Neural progenitor cell (in vitro differentiated cells): Measurements from ENCODE around the gene ACSBG1. TPM values are rescaled to one million over a fixed set of nuclear protein-coding genes. Genes with fewer than 3 reads are reported as not detected.

Source experiments
- DNase-seq: peaks from one replicate; pipeline ENCODE4 v3.0.0-alpha.2; 2016; ENCODE audit warnings: low spot score
- H2AFZ ChIP-seq: fragments of 200-600 bp; sonication (generic); replicated peaks from 2 replicates; pipeline ENCODE4 v1.6.1; 2016; ENCODE audit warnings: antibody characterized with exemption
- H3F3A ChIP-seq: fragments of 200-600 bp; sonication (generic); 2 replicates; pipeline ENCODE4 v1.6.1; 2016; ENCODE audit warnings: antibody characterized with exemption, low read depth
- H3K27ac ChIP-seq: fragments of 200-600 bp; sonication (generic); 2 replicates; pipeline ENCODE4 v1.5.1; 2016; ENCODE audit warnings: mild to moderate bottlenecking
- H3K27me3 ChIP-seq: fragments of 200-600 bp; sonication (generic); 2 replicates; pipeline ENCODE4 v1.6.1; 2016; ENCODE audit warnings: mild to moderate bottlenecking, moderate library complexity
- H3K36me3 ChIP-seq: fragments of 200-600 bp; sonication (generic); 2 replicates; pipeline ENCODE4 v1.5.1; 2016
- H3K4me1 ChIP-seq: fragments of 200-600 bp; sonication (generic); 2 replicates; pipeline ENCODE4 v1.6.1; 2016; ENCODE audit warnings: mixed run types
- H3K4me2 ChIP-seq: fragments of 200-600 bp; sonication (generic); 2 replicates; pipeline ENCODE4 v1.6.1; 2016
- H3K4me3 ChIP-seq: fragments of 200-600 bp; sonication (generic); 2 replicates; pipeline ENCODE4 v1.5.1; 2016
- H3K79me2 ChIP-seq: fragments of 200-600 bp; sonication (generic); 2 replicates; pipeline ENCODE4 v1.6.1; 2016; ENCODE audit warnings: low read depth
- H3K9ac ChIP-seq: fragments of 200-600 bp; sonication (generic); 2 replicates; pipeline ENCODE4 v1.6.1; 2016
- H3K9me3 ChIP-seq: fragments of 200-600 bp; sonication (generic); 2 replicates; pipeline ENCODE4 v1.5.1; 2016; ENCODE audit warnings: low read depth
- H4K20me1 ChIP-seq: fragments of 200-600 bp; sonication (generic); 2 replicates; pipeline ENCODE4 v1.6.1; 2016; ENCODE audit warnings: low read depth
- H3K27ac Mint-ChIP-seq: 3 replicates; pipeline ENCODE4 v1.8.0; 2021; ENCODE audit warnings: mixed read lengths
- H3K27me3 Mint-ChIP-seq: 2 replicates; pipeline ENCODE4 v1.8.0; 2022; ENCODE audit warnings: low read depth, mild to moderate bottlenecking, inconsistent platforms, moderate library complexity, mixed read lengths; ENCODE audit not compliant: insufficient read depth
- H3K36me3 Mint-ChIP-seq: 3 replicates; pipeline ENCODE4 v1.8.0; 2021; ENCODE audit warnings: mixed read lengths
- H3K4me1 Mint-ChIP-seq: 3 replicates; pipeline ENCODE4 v1.8.0; 2021; ENCODE audit warnings: mixed read lengths
- H3K4me3 Mint-ChIP-seq: 3 replicates; pipeline ENCODE4 v1.8.0; 2021; ENCODE audit warnings: mild to moderate bottlenecking, moderate library complexity, mixed read lengths
- H3K9me3 Mint-ChIP-seq: 3 replicates; pipeline ENCODE4 v1.8.0; 2020; ENCODE audit warnings: mixed read lengths
- EZH2 ChIP-seq: fragments of 200-600 bp; sonication (generic); IDR thresholded peaks from 2 replicates; pipeline ENCODE4 v1.6.1; 2017; ENCODE audit warnings: antibody characterized with exemption, mild to moderate bottlenecking, moderate library complexity
- EZH2phosphoT487 ChIP-seq: fragments of 200-600 bp; sonication (generic); IDR thresholded peaks from 2 replicates; pipeline ENCODE4 v1.6.1; 2017; ENCODE audit warnings: antibody characterized with exemption
- total RNA-seq: library from RNA; depleted of rRNA; stranded (reverse); fragments of >200 nt; gene quantifications from 2 replicates; pipeline ENCODE4 v1.2.3, GENCODE V29; 2015; ENCODE audit warnings: low replicate concordance
- TF ChIP-seq, protein P1 (sequence below): fragments of 200-600 bp; sonication (generic); IDR thresholded peaks from 2 replicates; pipeline ENCODE4 v1.5.1; 2017; ENCODE audit warnings: antibody characterized with exemption, mild to moderate bottlenecking

Gene ACSBG1
- total RNA-seq, 1 donor from 2014 or later = 0.11 TPM

DNA sequence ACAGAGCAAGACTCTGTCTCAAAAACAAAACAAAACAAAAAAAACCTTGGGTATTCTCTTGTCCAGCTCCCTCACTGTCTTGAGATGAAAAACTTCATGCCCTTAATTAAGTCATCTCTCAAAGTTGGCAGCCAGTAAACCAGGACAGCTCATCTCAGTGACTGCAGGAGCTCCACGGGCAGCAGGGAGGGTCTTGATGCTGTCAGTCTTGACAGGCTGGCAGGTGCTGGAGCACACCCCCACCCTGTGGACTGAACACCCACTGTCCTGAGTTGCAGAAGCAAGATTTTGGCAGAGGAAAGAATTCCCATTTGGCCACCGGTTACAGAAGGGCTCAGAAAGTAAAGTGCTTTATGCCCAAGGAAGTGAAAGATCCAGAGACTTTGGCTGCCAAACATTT lies 38.0 kb upstream of the ACSBG1 start:
- Histone ChIP-seq H3K27me3 (no peaks in the 10 kb centered on the region), H3K4me1 (no peaks in the 10 kb centered on the region), H4K20me1 (no peaks in the 10 kb centered on the region), H3K9ac (no peak overlapping the region), H3K79me2 (no peaks in the 10 kb centered on the region), H3K4me3 (no peak overlapping the region), H3K4me2 (no peak overlapping the region), H3K36me3 (no peaks in the 10 kb centered on the region), H2AFZ (no peak overlapping the region), H3F3A (no peaks in the 10 kb centered on the region), H3K27ac (no peak overlapping the region), H3K9me3 (no peaks in the 10 kb centered on the region)
- TF ChIP-seq, protein P1, sequence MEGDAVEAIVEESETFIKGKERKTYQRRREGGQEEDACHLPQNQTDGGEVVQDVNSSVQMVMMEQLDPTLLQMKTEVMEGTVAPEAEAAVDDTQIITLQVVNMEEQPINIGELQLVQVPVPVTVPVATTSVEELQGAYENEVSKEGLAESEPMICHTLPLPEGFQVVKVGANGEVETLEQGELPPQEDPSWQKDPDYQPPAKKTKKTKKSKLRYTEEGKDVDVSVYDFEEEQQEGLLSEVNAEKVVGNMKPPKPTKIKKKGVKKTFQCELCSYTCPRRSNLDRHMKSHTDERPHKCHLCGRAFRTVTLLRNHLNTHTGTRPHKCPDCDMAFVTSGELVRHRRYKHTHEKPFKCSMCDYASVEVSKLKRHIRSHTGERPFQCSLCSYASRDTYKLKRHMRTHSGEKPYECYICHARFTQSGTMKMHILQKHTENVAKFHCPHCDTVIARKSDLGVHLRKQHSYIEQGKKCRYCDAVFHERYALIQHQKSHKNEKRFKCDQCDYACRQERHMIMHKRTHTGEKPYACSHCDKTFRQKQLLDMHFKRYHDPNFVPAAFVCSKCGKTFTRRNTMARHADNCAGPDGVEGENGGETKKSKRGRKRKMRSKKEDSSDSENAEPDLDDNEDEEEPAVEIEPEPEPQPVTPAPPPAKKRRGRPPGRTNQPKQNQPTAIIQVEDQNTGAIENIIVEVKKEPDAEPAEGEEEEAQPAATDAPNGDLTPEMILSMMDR = no peak
- TF ChIP-seq EZH2phosphoT487 = no peak
- no peak for TF ChIP-seq EZH2
- Mint-ChIP-seq H3K9me3 (no peaks in the 10 kb centered on the region), H3K4me1 (peaks cover 12% of the 10 kb centered on the region), H3K27me3 (peaks cover 4% of the 10 kb centered on the region), H3K27ac (no peak overlapping the region), H3K4me3 (no peak overlapping the region), H3K36me3 (no peaks in the 10 kb centered on the region)
- no peak for DNase-seq

DNA sequence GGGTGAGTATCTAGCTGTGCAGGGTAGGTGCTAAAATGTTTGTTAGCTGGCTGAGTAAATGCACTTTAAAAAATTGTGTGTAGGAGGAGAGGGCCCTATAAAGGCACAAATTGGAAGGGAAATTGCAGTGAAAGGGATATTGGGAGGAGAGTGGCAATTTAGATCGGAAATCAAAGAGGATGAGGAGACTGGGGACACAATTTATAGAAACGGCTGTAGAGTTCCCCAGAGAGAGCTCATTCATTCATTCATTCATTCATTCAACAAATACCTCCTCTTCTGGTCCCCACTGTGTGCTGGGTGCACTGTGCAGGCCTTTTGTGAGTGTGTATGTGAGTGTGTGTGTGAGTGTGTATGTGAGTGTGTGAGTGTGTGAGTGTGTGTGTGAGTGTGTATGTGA lies 32.4 kb upstream of the ACSBG1 start:
- no peak for DNase-seq
- no peak overlapping the region for H3K27ac Mint-ChIP-seq
- H3K27me3 ChIP-seq = peaks cover 19% of the 10 kb centered on the region
- H3K9me3 ChIP-seq = no peaks in the 10 kb centered on the region
- peaks cover 4% of the 10 kb centered on the region for H3K27me3 Mint-ChIP-seq
- no peak overlapping the region for H3K4me3 ChIP-seq
- H3K36me3 ChIP-seq = no peaks in the 10 kb centered on the region
- no peaks in the 10 kb centered on the region for H3K4me1 ChIP-seq
- no peak for TF ChIP-seq EZH2phosphoT487
- TF ChIP-seq EZH2 = no peak
- TF ChIP-seq, protein P1 = no peak
- H3K9me3 Mint-ChIP-seq = no peaks in the 10 kb centered on the region
- no peaks in the 10 kb centered on the region for H3F3A ChIP-seq
- no peaks in the 10 kb centered on the region for H3K36me3 Mint-ChIP-seq
- peaks cover 15% of the 10 kb centered on the region for H3K4me1 Mint-ChIP-seq
- H3K27ac ChIP-seq = no peak overlapping the region
- H3K9ac ChIP-seq = no peak overlapping the region
- H3K4me3 Mint-ChIP-seq = no peak overlapping the region
- no peak overlapping the region for H2AFZ ChIP-seq
- H4K20me1 ChIP-seq = no peaks in the 10 kb centered on the region
- no peak overlapping the region for H3K4me2 ChIP-seq
- no peaks in the 10 kb centered on the region for H3K79me2 ChIP-seq

DNA sequence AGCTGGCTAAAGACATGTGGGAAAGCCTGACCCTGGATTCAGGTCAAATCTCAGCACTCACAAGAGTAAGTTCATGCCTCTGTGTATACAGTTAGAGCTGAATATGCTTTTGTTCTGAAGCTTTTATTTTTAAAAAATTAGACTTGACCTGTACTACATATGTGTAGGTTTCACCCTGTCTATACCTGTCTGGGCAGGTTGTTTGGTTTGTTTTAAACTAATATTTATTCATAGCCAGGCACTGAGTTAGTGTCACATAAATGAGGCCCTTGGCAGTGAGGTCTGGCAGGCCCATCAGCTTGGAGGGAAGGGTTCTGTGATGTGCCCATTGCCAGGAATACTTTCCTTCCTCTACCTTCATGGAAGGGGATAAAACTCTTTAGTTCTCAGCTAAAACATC lies 31.9 kb upstream of the ACSBG1 start:
- no peaks in the 10 kb centered on the region for H3K4me1 ChIP-seq
- no peaks in the 10 kb centered on the region for H3F3A ChIP-seq
- H2AFZ ChIP-seq = no peak overlapping the region
- peaks cover 19% of the 10 kb centered on the region for H3K27me3 ChIP-seq
- DNase-seq = no peak
- no peak overlapping the region for H3K4me2 ChIP-seq
- H3K9me3 ChIP-seq = no peaks in the 10 kb centered on the region
- H4K20me1 ChIP-seq = no peaks in the 10 kb centered on the region
- no peak for TF ChIP-seq EZH2phosphoT487
- no peak for TF ChIP-seq EZH2
- TF ChIP-seq, protein P1 = no peak
- peaks cover 4% of the 10 kb centered on the region for H3K27me3 Mint-ChIP-seq
- H3K79me2 ChIP-seq = no peaks in the 10 kb centered on the region
- H3K9me3 Mint-ChIP-seq = no peaks in the 10 kb centered on the region
- no peaks in the 10 kb centered on the region for H3K36me3 Mint-ChIP-seq
- no peaks in the 10 kb centered on the region for H3K36me3 ChIP-seq
- no peak overlapping the region for H3K4me3 Mint-ChIP-seq
- no peak overlapping the region for H3K9ac ChIP-seq
- H3K4me3 ChIP-seq = no peak overlapping the region
- H3K27ac Mint-ChIP-seq = no peak overlapping the region
- H3K27ac ChIP-seq = no peak overlapping the region
- H3K4me1 Mint-ChIP-seq = peaks cover 15% of the 10 kb centered on the region
